HepG2 (cell line): Measurements from ENCODE around the gene USP34. TPM values are rescaled to one million over a fixed set of nuclear protein-coding genes. Genes with fewer than 3 reads are reported as not detected.

Experiments
- ATF6 ChIP-seq: sonication (generic); formaldehyde crosslinking; conservative IDR thresholded peaks from 2 replicates; pipeline ENCODE4 v1.4.0; 2020; ENCODE audit warnings: missing genetic modification reagents
- EHMT2 ChIP-seq: fragments of 200-600 bp; sonication (generic); IDR thresholded peaks from 2 replicates; pipeline ENCODE4 v1.7.0; 2017; ENCODE audit warnings: antibody characterized with exemption, low read depth, low read length, borderline replicate concordance
- ELK4 ChIP-seq: sonication (generic); formaldehyde crosslinking; IDR thresholded peaks from 2 replicates; pipeline ENCODE4 v1.9.0; 2021; ENCODE audit warnings: missing genetic modification reagents, borderline replicate concordance
- HOXA9 ChIP-seq: sonication (generic); formaldehyde crosslinking; IDR thresholded peaks from 2 replicates; pipeline ENCODE4 v1.8.1; 2022; ENCODE audit warnings: missing genetic modification reagents, mild to moderate bottlenecking, moderate library complexity, borderline replicate concordance
- IRF9 ChIP-seq: sonication (generic); formaldehyde crosslinking; IDR thresholded peaks from 2 replicates; pipeline ENCODE4 v1.8.0; 2022; ENCODE audit warnings: missing genetic modification reagents, mild to moderate bottlenecking, borderline replicate concordance
- MYNN ChIP-seq: sonication (generic); formaldehyde crosslinking; IDR thresholded peaks from 2 replicates; pipeline ENCODE4 v1.4.0; 2020; ENCODE audit warnings: mild to moderate bottlenecking, low read depth, missing genetic modification reagents
- NBN ChIP-seq: fragments of 450-650 bp; conservative IDR thresholded peaks from 2 replicates; pipeline ENCODE4 v1.6.1; 2017
- NR2C2 ChIP-seq: sonication (generic); formaldehyde crosslinking; IDR thresholded peaks from 2 replicates; pipeline ENCODE4 v1.4.0; 2020; ENCODE audit warnings: missing genetic modification reagents, mild to moderate bottlenecking, moderate library complexity, borderline replicate concordance
- NRL ChIP-seq: sonication (generic); formaldehyde crosslinking; IDR thresholded peaks from 2 replicates; pipeline ENCODE4 v1.5.0; 2020; ENCODE audit warnings: missing genetic modification reagents, mild to moderate bottlenecking, moderate library complexity, borderline replicate concordance
- PCBP2 ChIP-seq: fragments of 200-400 bp; formaldehyde crosslinking; optimal IDR thresholded peaks from 2 replicates; pipeline ENCODE3; 2018; ENCODE audit warnings: low read length, low read depth; ENCODE audit not compliant: poor library complexity, severe bottlenecking
- PREB ChIP-seq: sonication (generic); formaldehyde crosslinking; IDR thresholded peaks from 2 replicates; pipeline ENCODE4 v1.4.0; 2020; ENCODE audit warnings: missing genetic modification reagents
- RFX3 ChIP-seq: IDR thresholded peaks from 2 replicates; pipeline ENCODE4 v1.6.1; 2016; ENCODE audit warnings: missing biosample characterization, missing genetic modification reagents
- ZBTB1 ChIP-seq: sonication (generic); formaldehyde crosslinking; IDR thresholded peaks from 2 replicates; pipeline ENCODE4 v1.4.0; 2020; ENCODE audit warnings: missing genetic modification reagents, borderline replicate concordance
- ZBTB2 ChIP-seq: sonication (generic); formaldehyde crosslinking; IDR thresholded peaks from 2 replicates; pipeline ENCODE4 v1.8.0; 2022; ENCODE audit warnings: low read depth, missing genetic modification reagents
- ZNF20 ChIP-seq: sonication (generic); formaldehyde crosslinking; IDR thresholded peaks from 2 replicates; pipeline ENCODE4 v1.4.0; 2020; ENCODE audit warnings: mild to moderate bottlenecking, moderate library complexity, missing genetic modification reagents
- ZNF24 ChIP-seq: fragments of 450-650 bp; IDR thresholded peaks from 2 replicates; pipeline ENCODE4 v1.6.1; 2017; ENCODE audit warnings: antibody characterized with exemption, mild to moderate bottlenecking
- ZNF296 ChIP-seq: sonication (generic); formaldehyde crosslinking; conservative IDR thresholded peaks from 2 replicates; pipeline ENCODE4 v1.5.0; 2020; ENCODE audit warnings: mild to moderate bottlenecking, missing genetic modification reagents
- ZNF503 ChIP-seq: sonication (generic); formaldehyde crosslinking; IDR thresholded peaks from 2 replicates; pipeline ENCODE4 v1.4.0; 2020; ENCODE audit warnings: missing genetic modification reagents
- ZNF782 ChIP-seq: sonication (generic); formaldehyde crosslinking; IDR thresholded peaks from 2 replicates; pipeline ENCODE4 v1.4.0; 2020; ENCODE audit warnings: missing genetic modification reagents, mild to moderate bottlenecking, borderline replicate concordance
- polyA plus RNA-seq, 8 experiments: library from polyadenylated mRNA; depleted of rRNA in 3 of 8; stranded (reverse) in 7 of 8; unstranded in 1 of 8; fragments of >200 nt; fragmentation: Illumina TruSeq in 4 of 8; extraction: Trizol in 4 of 8; gene quantifications; 2 replicates each; pipeline versions ENCODE4 v1.2.1 to v1.2.3, GENCODE V29; 2011 to 2016; ENCODE audit warnings: low read depth in 4 of 8, missing spikeins in 1 of 8, mixed read lengths in 1 of 8; ENCODE audit not compliant: insufficient read depth in 1 of 8
- total RNA-seq, 5 experiments: library from RNA; depleted of rRNA; stranded (reverse); fragments of >200 nt; fragmentation: Illumina TruSeq; extraction: Trizol; gene quantifications; 2 replicates each; pipeline ENCODE4 v1.2.3, GENCODE V29; 2016; ENCODE audit warnings: low read depth in 1 of 5

USP34 gene
- total and polyA plus RNA-seq, 2 of the 13 experiments (the other 11 are each of a cell fraction or from before 2014, with no cell fraction given): 99.2 to 100 TPM

- TF ChIP-seq EHMT2: no peak
- peak; percentile 95; the same call in 1 of the 2 replicates for TF ChIP-seq NRL
- 0 out of 2 replicates have a peak, but pooled peaks have one; percentile 58 for TF ChIP-seq MYNN
- no peak for TF ChIP-seq NBN
- TF ChIP-seq ZNF503 (CRISPR knock-in tag): no peak
- TF ChIP-seq ZNF24: no peak
- TF ChIP-seq HOXA9 (CRISPR knock-in tag): no peak
- no peak for TF ChIP-seq ATF6 (CRISPR knock-in tag)
- TF ChIP-seq ZNF782 (CRISPR knock-in tag): peak; percentile 90
- no peak for TF ChIP-seq ZNF20 (CRISPR knock-in tag)
- no peak; the same call in 1 of the 2 replicates for TF ChIP-seq ZBTB1
- TF ChIP-seq ELK4 (CRISPR knock-in tag): no peak
- TF ChIP-seq IRF9 (CRISPR knock-in tag): peak; percentile 92
- no peak for TF ChIP-seq ZNF296
- TF ChIP-seq PREB (CRISPR knock-in tag): no peak
- TF ChIP-seq RFX3 (CRISPR knock-in tag): no peak
- TF ChIP-seq ZBTB2 (CRISPR knock-in tag): peak; percentile 96
- no peak for TF ChIP-seq PCBP2
- TF ChIP-seq NR2C2: peak; percentile 73
These were observed at the start of gene USP34 (continued) for GRCh38 chr2:61470965-61471904.
